NCI-H128 (cell line): ENCODE data around the gene NXF1.
"Not testable (repeated sequence)": the region's sequence is repeated elsewhere in the genome, so short reads cannot be mapped to it uniquely, and the experiment has no call there.

ENCODE experiments used
- DNase-seq: peaks from one replicate; lab custom pipeline; 2025; ENCODE audit not compliant: unreplicated experiment; lab: John Stamatoyannopoulos, UW

Gene NXF1

GRCh38 chr11:62832336-62833234 lies 27.3 kb upstream of the NXF1 start, which contains the start of gene TEX54:
Gene TEX54, minus strand, starts transcription at chr11:62832841.
- DNase-seq: no peak

- peak; percentile 97 for DNase-seq
These were observed 26.5 kb upstream of the NXF1 start, which contains the start of gene STX5 for GRCh38 chr11:62831520-62832335. Gene STX5, minus strand, starts transcription at chr11:62832051. Its CDS starts 808 bp downstream, at chr11:62831243.

DNA sequence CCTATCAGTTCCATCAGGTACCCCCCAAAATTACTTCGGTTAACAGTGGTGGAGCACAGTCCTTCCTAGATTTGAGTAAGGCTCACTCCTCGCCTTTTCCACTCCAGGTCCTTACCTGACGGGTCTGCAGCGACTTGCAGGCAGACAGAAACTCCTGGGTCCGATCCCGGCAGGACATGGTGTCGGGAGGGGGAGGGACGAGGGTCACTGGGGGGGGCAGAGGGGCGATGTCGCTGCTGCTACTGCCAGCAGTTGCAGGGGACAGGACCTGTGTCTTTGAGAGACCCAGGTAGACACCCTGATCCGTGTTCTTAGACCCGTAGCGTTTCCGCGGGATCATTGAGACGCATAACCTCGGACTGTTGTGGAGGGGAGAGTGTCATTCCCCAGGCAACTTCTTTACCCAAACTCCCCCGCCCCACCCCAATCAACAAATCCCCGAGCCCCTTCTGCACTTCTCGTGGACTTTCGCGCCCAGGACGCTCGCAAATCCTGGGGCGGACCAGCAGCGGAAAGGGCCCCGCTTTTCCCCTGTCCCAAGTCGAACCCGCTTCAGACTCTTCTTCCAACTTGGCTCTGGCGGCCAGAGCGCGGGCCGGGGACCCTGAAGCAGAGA lies 25.8 kb upstream of the NXF1 start:
- DNase-seq: peak; percentile 65

GRCh38 chr11:62828130-62828529 lies 22.9 kb upstream of the NXF1 start:
- DNase-seq: not testable (repeated sequence)

- no peak for DNase-seq
These were observed 18.4 kb upstream of the NXF1 start for GRCh38 chr11:62823677-62824076.

DNA sequence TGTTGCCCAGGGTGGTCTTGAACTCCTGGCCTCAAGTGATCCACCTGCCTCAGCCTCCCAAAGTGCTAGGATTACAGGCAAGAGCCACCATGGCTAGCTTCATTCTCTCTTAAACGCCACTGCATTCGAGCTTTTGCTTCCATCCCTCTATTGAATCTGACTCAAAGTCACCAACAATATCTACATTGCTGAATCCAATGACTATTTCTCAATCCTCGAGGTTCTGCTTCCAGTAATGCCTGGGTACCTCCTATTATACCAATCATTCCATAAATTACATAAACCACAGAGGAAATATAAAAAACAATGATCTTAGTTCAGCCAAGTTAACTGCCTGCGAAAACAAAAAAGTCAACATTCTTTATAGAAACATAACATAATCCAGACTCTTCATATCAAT lies 11.9 kb upstream of the NXF1 start:
- no peak for DNase-seq

- DNase-seq: no peak
These were observed 11.3 kb upstream of the NXF1 start for GRCh38 chr11:62816557-62816956.

GRCh38 chr11:62811659-62812058 lies 6.4 kb upstream of the NXF1 start:
- no peak for DNase-seq

DNA sequence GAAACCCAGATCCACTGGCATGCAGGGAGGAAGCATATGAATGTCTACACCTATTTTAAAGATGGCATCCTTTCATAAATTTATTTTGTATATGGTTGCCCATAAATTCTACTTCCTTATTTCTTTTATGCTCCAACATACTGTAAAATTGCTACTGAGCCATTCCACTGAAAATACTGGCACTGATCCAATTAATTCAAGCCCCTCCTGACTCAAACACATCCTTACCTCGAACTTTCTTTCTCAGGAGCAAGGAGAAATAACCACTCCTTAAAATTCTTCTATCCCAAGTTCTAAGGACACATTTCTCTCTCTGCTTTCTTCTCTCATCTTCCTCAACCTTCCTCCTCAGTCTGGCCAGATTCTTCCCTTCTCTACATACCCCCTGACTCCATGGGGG lies 5.5 kb upstream of the NXF1 start:
- no peak for DNase-seq

DNA sequence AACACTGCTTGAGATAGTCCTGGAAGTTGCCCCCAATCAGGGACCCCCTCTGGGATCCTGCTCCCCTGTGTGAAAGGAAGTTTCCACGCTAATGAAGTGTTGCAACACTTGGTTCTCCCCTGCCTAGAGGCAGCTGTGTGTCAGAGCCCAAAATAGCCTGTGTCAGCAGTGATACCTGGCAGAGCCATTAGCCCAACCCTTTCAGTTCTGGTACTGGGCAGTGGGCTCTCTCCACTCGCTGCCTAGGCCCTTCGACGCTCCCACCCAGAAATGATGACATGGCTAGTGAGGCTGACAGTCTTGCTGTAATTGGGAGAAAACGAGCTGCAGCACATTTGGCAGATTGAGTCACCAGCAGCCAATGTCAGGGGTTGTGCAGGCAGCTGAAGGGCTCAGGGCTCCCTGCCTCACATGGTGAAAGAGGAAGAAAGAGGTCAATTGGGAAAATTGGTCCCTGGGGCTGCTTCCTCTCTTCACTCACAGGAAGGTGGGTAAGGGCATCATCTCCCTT lies 1.4 kb upstream of the NXF1 start:
- no peak for DNase-seq

GRCh38 chr11:62805961-62806441 lies 761 bp upstream of the NXF1 start:
- no peak for DNase-seq

- DNase-seq: no peak
These were observed 747 bp downstream of the NXF1 start for GRCh38 chr11:62804310-62805075.

GRCh38 chr11:62801071-62801470 lies 4.2 kb downstream of the NXF1 start:
- no peak for DNase-seq

- DNase-seq: no peak
These were observed 5.8 kb downstream of the NXF1 start for GRCh38 chr11:62799486-62799885.

DNA sequence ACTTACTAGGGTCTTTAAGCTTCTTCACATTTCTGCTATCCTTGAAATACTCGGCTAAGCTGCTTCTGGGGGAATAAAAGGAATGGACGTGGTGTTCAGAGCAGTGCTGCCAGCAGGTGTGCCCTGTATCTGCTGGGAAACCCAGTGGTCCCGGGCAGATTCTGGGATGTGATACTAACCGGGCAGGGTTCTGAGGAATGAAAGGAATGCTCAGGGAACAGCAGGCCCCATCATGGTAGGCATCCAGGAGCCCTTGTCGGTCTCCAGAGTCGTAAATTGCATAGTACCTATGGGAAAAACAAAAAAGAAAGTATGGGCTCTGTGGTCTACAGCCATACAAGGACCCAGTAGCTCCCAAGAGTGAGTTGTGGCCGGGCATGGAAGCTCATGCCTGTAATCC lies 9.0 kb downstream of the NXF1 start:
- no peak for DNase-seq

GRCh38 chr11:62794201-62794775 lies 11.0 kb downstream of the NXF1 start:
- DNase-seq: no peak

- DNase-seq: no peak
These were observed 13.1 kb downstream of the NXF1 start for GRCh38 chr11:62792202-62792575.

DNA sequence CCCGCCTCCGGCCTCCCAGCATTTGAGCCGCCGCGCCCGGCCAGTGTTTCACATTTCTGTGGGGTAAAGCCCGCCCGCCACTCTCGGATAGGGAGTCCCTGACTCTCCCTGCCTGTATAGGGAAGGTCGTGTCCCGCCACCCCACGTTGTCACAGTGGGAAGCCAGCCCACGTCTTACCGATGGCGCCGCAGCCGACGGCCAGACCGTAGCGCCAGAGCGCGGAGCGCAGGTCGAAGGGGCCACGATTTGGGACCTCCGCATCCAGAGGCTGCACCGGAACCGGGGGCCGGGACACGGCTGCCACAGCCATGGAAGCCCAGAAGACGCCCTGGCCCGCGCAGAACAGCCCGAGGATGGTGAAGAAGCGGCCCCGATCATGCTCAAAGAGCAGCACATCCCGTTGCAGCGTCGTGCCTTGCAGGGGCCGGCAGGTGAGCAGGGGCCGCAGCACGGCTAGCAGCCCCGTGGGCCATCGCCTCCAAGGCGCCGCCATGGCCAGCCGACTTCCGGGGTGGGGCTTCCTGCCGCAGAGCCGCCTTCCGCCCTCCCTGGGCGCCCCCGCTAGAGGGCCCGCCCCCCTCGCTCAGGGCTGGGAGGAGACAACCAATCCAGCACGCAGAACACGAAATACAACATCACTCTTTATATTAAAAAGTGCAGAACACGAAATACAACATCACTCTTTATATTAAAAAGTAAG lies 13.6 kb downstream of the NXF1 start, which contains the start of gene TMEM223:
TMEM223 (minus strand) TSS at position 506 of the 701 bp plus-strand sequence; CDS start at position 494, 12 bp downstream.
- DNase-seq: peak; percentile 54

DNA sequence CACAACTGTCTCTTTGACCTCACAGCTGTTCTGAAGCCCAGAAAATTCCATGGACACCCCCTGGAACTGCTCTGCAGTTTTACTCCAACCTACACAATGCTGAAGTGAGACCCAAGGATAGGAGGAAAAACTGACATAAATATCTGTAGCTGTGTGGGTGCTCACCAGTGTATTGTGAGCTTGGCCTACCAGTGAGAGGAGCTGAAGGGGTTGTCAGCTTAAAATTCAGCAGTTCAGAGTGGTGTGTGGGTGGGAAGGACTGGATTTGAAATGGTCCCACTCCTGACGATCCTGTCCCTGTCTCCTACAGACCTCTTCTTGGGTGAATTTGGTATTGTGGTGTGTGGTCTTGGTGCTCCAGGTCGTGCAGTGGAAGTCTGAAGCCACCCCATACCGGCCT lies 15.7 kb downstream of the NXF1 start:
- no peak for DNase-seq
